HG03575 (cell line): ENCODE measurements around the gene NPDC1.

Experiments
- ATAC-seq: cut with Tn5 transposase; IDR thresholded peaks from one replicate; pipeline ENCODE4 v1.9.1; 2021; ENCODE audit not compliant: unreplicated experiment, insufficient number of reproducible peaks, low FRiP score; ENCODE audit errors: extremely low read depth

Gene NPDC1

DNA sequence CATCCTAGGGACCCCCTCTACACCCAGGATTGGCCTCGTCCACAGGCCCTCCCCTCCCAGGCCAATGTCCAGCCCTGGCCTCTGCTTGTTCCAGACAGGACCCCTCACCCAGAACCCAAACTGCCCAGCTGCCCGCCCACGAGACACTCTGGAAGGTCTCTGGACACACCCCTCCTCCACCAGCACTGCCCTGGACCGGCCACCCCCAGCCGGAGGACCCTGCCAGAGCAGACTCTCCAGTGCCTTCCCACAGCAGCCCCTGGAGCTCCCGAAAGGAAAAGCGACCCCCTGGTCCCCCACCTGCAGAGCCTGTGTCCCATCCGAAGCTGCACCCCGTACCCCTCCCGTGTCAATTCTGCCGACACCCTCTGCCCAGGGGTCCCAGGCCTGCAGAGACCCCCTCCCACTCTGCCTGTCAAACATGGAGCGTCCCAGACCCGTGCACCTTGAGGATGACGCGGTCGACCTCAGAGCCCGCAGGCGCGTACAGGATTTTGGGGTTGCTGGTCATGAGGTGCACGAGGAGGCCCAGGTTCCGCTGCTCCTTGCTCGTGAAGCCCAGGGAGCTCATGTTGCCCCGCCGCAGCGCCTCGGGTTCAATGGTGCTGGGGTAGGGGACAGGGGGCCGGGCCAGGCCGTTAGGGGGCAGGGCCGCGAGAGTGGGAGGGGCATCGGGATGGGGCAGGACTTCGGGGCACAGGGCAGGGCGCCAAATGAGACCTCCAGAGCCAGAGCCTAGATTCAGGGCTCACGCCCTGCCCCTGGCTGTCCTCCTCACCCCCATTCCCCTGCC, 25.9 kb downstream of the NPDC1 start:
- ATAC-seq: no peak

DNA sequence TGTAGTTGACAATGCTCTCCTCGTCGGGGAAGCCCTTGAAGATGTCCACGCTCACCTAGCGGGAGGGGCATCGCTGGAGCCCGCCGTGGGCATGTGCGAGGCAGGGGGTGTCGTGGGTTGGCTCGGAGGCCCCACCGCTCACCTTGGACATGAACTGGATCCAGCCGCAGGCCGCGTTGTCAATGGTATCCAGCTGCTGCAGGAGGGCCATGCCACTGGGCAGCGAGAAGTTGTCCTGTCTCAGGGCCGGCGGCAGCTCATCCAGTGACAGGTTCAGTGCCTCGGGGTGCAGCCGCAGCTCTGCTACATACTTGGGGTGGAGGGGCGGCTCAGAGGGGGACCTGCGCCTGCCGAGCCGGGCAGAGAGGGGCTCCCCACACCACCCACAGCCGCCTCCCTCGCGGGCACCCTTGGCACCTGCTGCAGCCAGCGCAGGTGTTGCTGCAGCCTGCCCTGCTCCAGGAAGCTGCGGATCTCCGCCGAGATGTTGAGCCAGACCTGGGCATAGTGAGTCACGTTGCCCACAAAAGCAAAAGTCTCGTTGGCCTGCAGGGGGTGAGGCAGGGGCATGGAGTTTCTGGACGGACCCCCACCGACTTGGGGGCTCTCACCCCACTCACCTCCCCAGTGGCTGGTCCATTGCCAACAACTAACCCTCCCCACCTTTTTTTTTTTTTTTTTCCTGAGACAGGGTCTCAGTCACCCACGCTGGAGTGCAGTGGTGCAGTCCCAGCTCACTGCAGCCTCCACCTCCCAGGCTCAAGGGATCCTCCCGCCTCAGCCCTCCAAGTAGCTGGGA, 27.0 kb downstream of the NPDC1 start:
- ATAC-seq: no peak

DNA sequence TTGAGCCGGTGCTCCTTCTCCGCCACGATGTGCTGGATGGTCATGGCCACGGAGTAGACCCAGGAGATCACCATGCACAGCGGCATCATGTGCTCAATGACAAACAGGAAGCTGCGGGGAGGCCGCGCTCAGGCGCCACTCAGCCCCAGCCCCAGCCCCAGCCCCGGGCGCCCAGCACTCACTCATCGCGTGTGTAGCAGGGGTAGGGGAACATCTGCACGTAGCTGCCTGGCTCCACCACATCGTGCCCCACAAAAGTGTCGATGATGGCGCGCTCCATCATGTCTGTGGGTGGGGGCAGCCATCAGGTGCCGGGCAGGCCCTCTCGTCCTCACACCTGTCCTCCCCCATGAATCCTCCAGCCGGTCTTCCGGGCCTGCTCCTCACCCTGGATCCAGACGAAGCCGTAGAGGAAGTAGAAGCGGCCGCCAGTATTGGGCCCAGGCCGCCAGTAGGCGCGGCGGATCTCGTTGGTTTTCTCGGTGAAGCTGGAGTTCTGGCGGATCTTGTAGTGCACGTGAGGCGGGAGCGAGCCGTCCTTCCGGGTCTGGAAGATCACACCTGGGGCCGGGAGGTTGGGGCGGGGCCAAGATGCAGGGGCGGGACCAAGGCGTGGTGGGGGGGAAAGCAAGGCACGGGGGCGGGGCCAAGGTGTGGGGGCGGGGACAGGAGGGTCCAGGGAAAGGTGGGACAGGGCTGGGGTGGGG, 28.0 kb downstream of the NPDC1 start:
- ATAC-seq: no peak

DNA sequence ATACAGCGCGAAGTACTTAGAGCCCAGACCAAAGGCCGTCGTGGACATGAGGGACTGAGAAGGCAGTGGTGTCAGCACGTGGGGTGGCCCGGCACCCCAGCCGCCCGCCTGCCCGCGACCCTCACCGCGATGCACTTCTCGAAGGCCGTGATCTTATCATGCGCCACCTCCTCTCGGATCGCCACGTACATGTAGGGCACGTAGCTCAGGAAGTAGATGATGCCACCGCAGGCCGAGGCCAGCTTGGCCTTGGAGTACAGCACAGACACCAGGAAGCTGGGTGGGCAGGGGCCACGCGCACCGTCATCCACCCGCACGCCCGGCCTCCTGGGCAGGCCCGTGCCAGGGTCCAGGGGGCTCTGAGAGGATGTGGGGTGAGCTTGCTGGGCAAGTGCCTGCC, 28.9 kb downstream of the NPDC1 start:
- ATAC-seq: no peak

DNA sequence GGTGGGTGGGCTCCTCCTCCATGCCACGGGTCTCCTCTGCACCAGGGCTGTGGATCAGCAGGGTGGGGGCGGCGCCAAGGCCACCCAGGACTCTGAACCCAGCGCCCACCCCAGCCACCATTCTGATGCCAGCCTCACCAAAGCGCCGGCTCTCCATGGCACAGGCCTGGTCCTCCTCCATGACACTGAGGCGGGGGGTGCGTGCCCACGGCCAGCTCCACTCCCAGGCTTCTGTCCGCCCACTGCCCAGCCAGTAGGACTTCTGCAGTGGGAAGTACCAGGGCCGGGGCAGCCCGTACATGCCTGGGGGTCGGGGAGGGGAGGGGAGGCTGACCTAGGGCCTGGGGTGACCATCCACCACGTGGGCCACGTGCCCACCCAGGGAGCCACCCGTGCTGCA, 29.5 kb downstream of the NPDC1 start:
- ATAC-seq: no peak

DNA sequence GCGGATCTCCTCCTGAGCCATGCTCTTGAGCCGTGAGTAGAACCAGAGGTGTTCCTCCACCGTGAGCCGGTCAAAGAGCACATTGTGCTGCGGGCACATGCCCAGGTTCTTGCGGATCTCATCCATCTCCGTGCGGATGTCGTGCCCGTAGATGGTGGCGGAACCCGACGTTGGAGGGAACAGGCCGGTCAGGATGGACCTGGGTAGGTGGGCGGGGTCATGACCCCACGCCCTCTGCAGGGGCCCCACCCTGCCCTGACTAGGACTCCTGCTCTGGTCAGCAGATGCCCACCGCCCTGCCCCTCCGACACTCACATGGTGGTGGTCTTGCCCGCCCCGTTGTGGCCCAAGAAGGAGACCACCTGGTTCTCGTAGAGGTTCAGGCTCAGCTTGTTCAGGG, 30.0 kb downstream of the NPDC1 start:
- no peak for ATAC-seq

DNA sequence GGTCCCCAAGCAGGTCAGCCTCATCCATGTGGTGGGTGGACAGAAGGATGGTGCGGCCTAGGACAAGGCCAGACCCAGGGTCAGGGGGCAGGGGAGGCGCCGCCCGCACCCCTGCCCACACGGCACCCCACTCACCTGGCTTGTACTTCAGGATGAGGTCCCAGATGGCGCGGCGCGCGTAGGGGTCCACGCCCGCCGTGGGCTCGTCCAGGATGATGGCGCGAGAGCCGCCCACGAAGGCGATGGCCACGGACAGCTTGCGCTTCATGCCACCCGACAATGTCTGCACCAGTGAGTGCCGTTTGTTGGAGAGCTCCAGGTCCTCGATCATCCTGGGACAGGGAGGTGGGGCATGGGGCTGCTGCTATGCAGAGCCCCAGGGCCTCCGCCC, 30.4 kb downstream of the NPDC1 start:
- ATAC-seq: no peak

DNA sequence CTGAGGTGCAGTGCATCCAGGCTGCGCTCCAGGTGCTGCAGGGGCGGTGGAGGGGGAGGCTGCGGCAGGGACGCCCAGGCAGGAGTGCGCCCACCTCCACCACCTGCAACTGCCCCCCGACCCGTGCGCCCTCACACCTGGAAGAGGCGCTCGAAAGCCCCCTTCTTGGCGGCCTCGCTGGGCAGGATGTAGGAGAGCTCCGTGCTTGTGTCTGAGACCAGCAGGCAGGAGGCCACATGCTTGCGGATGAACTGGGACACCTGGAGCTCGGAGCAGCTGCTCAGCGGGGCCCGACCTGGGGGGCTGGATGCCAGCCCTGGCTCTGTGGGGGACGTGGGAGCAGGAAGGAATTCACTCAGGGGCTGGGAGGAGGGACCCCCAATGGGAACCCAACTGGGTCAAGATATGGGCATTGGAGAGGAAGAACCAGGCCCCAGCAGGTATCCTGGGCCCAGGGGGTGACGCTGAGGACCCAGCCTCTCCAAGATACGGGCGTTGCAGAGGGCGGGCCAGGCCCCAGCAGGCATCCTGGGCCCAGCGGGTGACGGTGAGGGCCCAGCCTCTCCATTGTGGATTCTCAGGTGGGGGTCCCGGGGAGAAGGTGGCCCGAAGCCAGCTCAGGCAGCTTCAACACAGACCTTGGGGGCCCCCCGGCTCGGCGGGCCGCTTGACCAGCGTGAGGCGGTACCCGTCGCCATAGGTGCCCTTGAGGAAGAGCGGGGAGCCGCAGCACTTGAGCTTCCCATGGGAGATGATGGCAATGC, 31.0 kb downstream of the NPDC1 start:
- ATAC-seq: no peak

DNA sequence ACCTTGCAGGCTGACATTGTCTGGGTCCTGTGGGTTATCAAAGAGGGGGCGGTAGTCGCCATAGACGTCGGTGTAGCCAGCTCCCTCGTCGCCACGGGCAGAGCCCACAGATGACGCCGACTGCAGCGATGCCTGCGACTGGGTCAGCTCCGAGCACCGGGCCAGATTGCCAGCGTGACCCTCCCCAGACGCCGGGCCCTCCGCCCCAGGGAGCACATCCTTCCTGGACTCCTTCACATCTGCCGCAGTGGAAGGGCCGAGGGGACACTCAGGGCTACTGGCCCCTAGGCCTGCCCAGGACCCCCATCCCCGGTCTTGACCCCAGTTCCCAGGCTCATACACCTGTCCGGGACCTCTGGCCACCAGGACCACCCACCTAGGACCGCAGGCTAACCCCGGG, 31.8 kb downstream of the NPDC1 start:
- ATAC-seq: no peak

DNA sequence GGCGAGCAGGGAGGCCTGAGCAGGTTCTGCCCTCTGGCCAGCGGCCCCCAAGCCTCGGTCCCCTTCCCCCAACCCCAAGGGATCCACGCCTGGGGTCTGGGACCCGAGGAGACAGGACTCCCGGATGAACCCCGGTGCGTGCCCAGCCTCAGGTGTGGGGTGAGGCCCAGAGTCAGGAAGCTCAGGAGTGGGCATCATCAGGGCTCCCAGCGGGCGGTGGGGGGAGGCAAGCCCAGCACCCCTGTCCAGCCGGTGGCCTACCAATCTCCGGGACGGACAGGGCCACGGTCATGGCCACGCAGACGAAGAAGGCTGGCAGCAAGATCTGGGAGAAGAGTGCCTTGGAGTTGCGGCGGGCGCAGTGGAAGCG, 32.4 kb downstream of the NPDC1 start:
- no peak for ATAC-seq

DNA sequence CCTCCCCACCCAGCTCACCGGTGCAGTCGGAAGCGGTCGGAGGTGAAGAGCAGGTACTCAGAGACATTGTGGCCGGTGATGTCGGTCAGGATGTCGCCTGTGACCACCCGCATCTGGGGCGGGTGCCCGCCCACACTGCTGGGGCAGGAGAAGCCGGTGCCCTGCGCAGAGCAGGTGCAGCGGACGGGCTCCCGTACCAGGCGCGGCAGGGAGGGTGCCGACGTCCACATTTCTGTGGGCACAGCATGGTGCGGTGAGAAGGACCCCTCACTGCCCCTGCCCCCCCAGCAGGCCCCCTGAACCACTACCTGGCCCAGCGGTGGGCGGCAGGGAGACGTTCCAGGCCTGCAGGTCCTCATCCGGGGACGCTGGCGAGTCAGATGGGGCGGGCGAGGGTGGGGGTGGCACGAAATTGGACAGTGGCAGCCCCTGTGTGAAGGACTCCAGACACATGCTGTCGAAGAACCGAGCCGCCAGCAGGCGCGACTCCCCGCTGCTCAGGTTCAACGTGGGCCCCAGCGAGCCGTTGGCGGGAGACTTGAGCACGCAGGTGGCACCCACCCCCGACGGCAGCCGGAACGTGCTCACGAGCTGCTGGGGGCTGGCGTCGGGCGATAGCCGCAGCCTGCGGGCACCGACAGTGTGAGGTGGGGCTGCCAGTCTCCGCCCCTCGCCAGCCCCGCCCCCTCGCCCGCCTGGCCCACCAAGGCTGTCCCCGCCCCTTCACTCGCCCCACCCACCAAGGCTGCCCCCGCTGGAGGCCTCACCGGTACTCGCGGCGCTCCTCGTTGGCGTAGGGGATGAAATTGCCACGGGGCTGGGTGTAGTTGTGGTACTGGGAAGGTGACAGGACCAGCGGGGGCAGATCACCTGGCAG, 33.0 kb downstream of the NPDC1 start:
- no peak for ATAC-seq

DNA sequence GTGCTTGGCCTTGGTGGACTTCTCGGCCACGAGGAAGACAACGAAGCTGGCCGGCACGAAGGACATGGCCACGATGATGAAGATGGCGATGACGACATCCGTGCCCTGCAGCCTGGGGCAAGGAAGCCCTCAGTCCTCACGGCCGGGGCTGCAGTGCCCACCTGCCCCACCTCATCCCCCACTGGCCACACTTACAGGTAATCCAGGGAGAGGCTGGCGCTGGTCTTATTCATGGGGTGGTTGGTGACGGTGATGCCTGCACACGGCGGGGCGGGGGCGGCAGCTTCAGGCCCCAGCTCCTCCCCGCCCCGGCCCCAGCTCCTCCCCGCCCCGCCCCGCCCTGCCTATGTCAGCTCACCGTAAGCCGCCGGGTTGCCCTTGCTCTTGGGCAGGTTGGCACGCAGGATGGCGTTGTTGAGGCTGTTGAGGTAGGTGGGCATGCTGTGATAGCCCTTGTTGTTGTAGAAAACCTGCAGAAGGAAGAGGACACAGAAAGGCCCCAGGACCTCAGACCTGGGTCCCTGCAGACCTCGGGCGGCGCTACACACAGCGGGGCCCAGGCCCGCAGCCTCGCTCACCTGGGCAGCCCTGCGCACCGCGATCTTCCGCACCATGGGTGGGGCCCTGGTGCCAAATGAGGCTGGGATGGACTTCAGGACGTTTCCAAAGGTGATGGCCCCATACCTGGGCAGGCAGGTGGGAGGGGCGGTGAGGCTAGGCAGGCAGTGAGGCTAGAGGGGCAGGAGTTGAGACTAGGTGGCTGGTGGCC, 33.9 kb downstream of the NPDC1 start:
- no peak for ATAC-seq

DNA sequence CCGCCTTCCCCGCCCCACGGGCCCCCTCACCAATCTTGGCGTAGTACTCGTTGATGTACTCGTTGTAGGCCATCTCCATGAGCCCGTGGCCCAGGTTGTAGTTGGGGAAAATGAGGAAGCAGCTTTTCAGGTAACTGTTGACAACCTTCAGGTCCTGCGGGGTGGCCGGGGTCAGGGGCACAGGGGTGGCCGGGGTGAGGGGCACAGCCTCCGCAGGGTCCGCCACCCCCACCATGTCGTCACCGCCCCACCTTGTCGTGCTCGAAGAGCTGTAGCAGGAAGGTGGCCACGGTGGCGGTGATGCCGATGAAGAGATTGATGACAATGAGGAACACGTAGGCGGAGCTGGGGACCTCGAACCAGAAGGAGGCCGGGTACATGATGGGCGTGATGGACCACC, 34.8 kb downstream of the NPDC1 start:
- ATAC-seq: no peak

DNA sequence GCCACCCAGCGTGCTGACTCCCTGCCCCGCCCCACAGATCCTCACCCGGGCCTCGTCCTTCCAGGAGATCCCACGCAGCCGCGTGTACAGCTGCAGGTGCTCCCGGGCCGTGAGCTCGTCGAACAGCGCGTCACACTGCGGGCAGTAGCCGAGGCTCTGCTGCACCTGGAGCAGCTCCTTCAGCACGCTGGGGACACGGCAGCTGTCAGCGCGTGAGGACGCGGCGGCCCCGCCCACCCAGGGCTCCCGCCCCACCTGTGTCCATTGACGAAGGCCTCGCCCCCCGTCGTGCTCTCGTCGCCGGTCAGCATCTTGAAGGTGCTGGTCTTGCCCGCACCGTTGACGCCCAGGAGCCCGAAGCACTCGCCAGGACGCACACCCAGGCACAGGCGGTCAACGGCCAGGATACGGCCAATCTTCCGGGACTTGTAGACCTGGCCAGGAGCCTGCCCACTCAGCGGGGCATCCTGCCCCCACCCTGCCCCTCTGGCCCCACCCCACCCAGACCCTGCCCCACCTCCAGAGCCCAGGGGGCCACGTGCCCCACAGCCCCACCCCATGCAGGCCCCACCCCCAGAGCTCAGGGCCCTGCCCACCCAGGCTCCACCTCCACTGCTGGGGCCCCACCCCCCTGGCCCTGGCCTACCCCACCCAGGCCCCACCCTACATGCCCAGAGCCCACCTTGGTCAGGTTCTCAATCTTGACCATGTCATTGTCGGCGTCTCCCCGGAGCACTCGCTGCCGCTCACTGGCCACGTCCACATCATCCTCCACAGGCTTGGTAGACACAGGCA, 35.8 kb downstream of the NPDC1 start:
- no peak for ATAC-seq

DNA sequence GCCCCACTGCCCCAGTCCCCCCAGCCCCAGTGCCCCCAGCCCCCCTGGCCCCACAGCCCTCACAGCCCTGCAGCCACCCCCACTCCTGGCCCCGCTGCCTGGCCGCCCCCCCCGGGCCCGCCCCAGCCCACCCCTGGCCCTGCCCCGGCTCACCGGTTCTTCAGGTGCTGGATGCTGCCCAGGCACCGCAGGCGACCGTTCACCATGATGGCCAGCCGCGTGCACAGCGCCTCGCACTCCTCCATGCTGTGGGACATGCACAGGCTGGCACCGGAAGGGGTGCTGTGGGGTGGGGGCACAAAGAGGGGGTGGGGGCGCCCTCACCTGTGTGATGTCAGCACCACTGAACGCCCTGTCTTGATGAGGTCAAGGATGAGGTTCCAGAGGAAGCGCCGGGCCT, 36.8 kb downstream of the NPDC1 start:
- ATAC-seq: no peak

DNA sequence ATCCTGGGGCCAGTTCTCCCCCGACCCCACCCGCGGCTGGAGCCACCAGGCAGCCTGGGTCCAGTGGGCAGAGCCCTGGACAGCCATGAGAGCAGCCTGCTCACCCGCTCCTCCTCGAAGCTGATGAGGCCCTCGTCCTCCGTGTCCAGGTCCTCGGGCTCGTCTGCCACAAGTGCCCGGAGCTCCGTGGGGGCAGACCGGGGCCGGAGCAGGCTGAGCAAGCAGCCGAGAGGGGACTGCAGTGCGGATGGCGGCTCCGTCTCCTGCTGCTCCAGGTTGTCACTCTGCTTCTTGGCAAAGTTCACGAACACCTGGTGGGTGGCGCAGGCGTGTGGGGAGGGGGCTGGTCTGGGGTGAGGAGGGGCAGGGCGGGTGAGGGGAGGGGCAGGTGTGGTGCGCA, 37.7 kb downstream of the NPDC1 start:
- no peak for ATAC-seq

DNA sequence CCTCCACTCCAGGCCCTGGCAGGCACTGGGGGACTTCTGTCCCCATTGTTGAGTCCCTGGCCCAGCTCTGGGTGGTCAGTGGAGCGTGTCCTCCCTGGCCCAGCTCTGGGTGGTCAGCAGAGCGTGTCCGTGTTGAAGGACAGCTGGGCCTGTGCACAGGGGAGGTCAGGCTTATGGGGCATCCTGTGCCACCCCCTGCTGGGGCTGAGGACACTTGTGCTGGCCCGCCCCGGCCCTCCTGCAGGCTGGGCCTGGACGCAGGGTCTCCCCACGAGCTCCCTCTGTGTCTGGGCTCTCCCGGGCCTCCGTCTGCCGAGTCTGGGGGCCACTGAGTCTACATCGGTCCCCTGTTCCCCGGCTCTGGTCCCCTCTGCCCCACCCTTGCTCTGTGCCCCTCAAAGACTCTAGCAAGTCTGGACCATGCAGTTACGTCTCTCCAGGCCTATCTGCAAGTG, 38.1 kb downstream of the NPDC1 start:
- ATAC-seq: no peak
